Measurements from ENCODE around the gene ZNF14. TPM values are rescaled to one million over a fixed set of nuclear protein-coding genes. Genes with fewer than 3 reads are reported as not detected.
"Not testable (repeated sequence)": the region's sequence is repeated elsewhere in the genome, so short reads cannot be mapped to it uniquely, and the experiment has no call there.

ZNF14 gene
- total and polyA plus RNA-seq, 2 of the 4 experiments (the other 2 are of a cell fraction) = 1.2 to 5.4 TPM

DNA sequence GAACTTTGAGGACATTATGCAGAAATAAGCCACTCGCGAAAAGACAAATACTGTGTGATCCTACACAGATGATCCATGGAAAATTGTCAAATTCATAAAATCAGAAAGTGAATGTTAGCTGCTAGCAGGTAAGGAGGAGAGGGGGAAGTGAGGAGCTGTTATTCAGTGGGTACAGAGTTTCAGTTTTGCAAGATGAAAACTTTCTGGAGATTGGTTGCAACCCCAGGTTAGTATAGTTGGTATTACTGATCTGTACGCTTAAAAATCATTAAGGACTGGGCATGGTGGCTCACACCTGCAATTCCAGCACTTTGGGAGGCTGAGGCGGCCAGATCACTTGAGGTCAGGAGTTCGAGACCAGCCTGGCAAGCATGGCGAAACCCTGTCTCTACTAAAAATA is 46.3 kb downstream of the ZNF14 start:
- Histone ChIP-seq H4K91ac (ENCODE audit: insufficient read depth, low read depth, low read length) (no peak overlapping the region), H3K4me2 (ENCODE audit: low read depth, low read length) (no peak overlapping the region), H2AK5ac (ENCODE audit: low read depth, low read length) (no peak overlapping the region), H2BK5ac (ENCODE audit: low read depth, low read length, poor library complexity, severe bottlenecking) (no peak overlapping the region), H3K27ac (ENCODE audit: insufficient read depth, low read length) (no peak overlapping the region), H3K14ac (replicated peaks; ENCODE audit: low read depth, low read length) (no peak overlapping the region), H2AK9ac (replicated peaks; ENCODE audit: low read depth, low read length, poor library complexity) (no peak overlapping the region), H3K4me3 (ENCODE audit: insufficient read depth, low read depth, low read length) (no peak overlapping the region), H4K8ac (ENCODE audit: low read depth in 2 of 2, low read length in 2 of 2) (no peak overlapping the region), H2BK20ac (ENCODE audit: low read depth, low read length) (no peak overlapping the region), H2BK15ac (ENCODE audit: low read depth, low read length) (no peak overlapping the region), H3K56ac (ENCODE audit: extremely low read depth, insufficient read depth, low read length) (no peak overlapping the region), H3K18ac (ENCODE audit: low read depth, low read length) (no peak overlapping the region), H2AFZ (replicated peaks; ENCODE audit: low read length, poor library complexity) (no peak overlapping the region), H3K79me1 (ENCODE audit: low read depth in 1 of 2, low read length in 2 of 2) (no peaks in the 10 kb centered on the region), H3K4ac (ENCODE audit: low read depth, low read length) (no peak overlapping the region), H3K23ac (ENCODE audit: low read depth, low read length) (no peak overlapping the region), H3K9me1 (ENCODE audit: insufficient read depth, low read length) (no peaks in the 10 kb centered on the region), H3K9ac (ENCODE audit: low read depth, low read length) (no peak overlapping the region), H4K5ac (ENCODE audit: low read depth, low read length) (no peak overlapping the region), H3K27me3 (ENCODE audit: control insufficient read depth, insufficient read depth, low read length) (no peaks in the 10 kb centered on the region), H3K4me1 (ENCODE audit: control insufficient read depth, insufficient read depth, low read length) (no peaks in the 10 kb centered on the region), H3K9me3 (ENCODE audit: control insufficient read depth, insufficient read depth, low read length) (peaks cover 15% of the 10 kb centered on the region), H4K20me1 (ENCODE audit: insufficient read depth, low read length) (no peaks in the 10 kb centered on the region), H2BK120ac (ENCODE audit: low read depth, low read length) (no peak overlapping the region), H3K36me3 (ENCODE audit: control insufficient read depth, insufficient read depth, low read length) (no peaks in the 10 kb centered on the region)
- TF ChIP-seq, protein P1, sequence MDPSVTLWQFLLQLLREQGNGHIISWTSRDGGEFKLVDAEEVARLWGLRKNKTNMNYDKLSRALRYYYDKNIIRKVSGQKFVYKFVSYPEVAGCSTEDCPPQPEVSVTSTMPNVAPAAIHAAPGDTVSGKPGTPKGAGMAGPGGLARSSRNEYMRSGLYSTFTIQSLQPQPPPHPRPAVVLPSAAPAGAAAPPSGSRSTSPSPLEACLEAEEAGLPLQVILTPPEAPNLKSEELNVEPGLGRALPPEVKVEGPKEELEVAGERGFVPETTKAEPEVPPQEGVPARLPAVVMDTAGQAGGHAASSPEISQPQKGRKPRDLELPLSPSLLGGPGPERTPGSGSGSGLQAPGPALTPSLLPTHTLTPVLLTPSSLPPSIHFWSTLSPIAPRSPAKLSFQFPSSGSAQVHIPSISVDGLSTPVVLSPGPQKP (IDR thresholded peaks at IDR 0.05; ENCODE audit: borderline replicate concordance, low read depth, low read length) = no peak
- TF ChIP-seq MXI1 (IDR thresholded peaks at IDR 0.05; ENCODE audit: borderline replicate concordance, low read depth, low read length) (no peak), CHD1 (IDR thresholded peaks at IDR 0.05; ENCODE audit: low read depth, low read length) (no peak), RAD21 (IDR thresholded peaks at IDR 0.05; ENCODE audit: low read length) (no peak), BHLHE40 (IDR thresholded peaks at IDR 0.05; ENCODE audit: low read depth, low read length) (no peak), MAFK (IDR thresholded peaks at IDR 0.05; ENCODE audit: low read depth, low read length) (no peak)
- TF ChIP-seq, protein P2, sequence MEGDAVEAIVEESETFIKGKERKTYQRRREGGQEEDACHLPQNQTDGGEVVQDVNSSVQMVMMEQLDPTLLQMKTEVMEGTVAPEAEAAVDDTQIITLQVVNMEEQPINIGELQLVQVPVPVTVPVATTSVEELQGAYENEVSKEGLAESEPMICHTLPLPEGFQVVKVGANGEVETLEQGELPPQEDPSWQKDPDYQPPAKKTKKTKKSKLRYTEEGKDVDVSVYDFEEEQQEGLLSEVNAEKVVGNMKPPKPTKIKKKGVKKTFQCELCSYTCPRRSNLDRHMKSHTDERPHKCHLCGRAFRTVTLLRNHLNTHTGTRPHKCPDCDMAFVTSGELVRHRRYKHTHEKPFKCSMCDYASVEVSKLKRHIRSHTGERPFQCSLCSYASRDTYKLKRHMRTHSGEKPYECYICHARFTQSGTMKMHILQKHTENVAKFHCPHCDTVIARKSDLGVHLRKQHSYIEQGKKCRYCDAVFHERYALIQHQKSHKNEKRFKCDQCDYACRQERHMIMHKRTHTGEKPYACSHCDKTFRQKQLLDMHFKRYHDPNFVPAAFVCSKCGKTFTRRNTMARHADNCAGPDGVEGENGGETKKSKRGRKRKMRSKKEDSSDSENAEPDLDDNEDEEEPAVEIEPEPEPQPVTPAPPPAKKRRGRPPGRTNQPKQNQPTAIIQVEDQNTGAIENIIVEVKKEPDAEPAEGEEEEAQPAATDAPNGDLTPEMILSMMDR (conservative IDR thresholded peaks at IDR 0.05; ENCODE audit: low read depth, low read length) = no peak
- DNase-seq (no peak), ATAC-seq (ENCODE audit: low read depth) (no peak)
- intact Hi-C loops (cut with micrococcal nuclease) = no loop called here
- whole genome bisulfite sequencing, 2 experiments (ENCODE audit: extremely low coverage in 2 of 2, insufficient read length in 1 of 2) = no CpG with 5 or more reads among the region's 6 CpGs
- ChIA-PET CTCF (no interaction called here), POLR2A (ENCODE audit: unreplicated experiment) (no interaction called here)
- in situ Hi-C loops (cut with MboI; ENCODE audit: low sequenced_read_pairs) = no loop called here
- no TSS peak for BruUV-seq (replicated peaks)
- dilution Hi-C loops (cut with HindIII; ENCODE audit: low sequenced_read_pairs, unreplicated experiment) = no loop called here

DNA sequence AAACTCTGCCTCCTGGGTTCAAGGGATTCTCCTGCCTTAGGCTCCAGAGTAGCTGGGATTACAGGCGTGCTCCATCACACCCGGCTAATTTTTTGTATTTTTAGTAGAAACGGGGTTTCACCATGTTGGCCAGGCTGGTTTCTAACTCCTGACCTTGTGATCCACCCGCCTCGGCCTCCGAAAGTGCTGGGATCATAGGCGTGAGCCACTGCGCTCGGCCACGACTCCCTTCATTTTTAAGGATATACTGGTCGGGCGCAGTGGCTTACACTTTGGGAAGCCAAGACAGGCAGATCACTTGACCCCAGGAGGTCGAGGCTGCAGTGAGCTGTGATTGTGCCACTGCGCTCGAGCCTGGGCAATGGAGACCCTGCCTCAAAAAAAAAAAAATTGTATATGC is 46.8 kb downstream of the ZNF14 start:
- WGBS, 2 experiments (ENCODE audit: extremely low coverage in 2 of 2, insufficient read length in 1 of 2) = 85% methylated on average over 4 of the region's 15 CpGs; no CpG with 5 or more reads in 1 of the 2 experiments
- H3K4me3 ChIP-seq (ENCODE audit: insufficient read depth, low read depth, low read length); H2BK20ac ChIP-seq (ENCODE audit: low read depth, low read length); H3K18ac ChIP-seq (ENCODE audit: low read depth, low read length); H4K91ac ChIP-seq (ENCODE audit: insufficient read depth, low read depth, low read length); in situ Hi-C loops (cut with MboI; ENCODE audit: low sequenced_read_pairs); H3K9ac ChIP-seq (ENCODE audit: low read depth, low read length); H3K14ac ChIP-seq (replicated peaks; ENCODE audit: low read depth, low read length); intact Hi-C loops (cut with micrococcal nuclease); H2BK120ac ChIP-seq (ENCODE audit: low read depth, low read length); H3K23ac ChIP-seq (ENCODE audit: low read depth, low read length); H2AK9ac ChIP-seq (replicated peaks; ENCODE audit: low read depth, low read length, poor library complexity); H3K36me3 ChIP-seq (ENCODE audit: control insufficient read depth, insufficient read depth, low read length); DNase-seq; H3K9me1 ChIP-seq (ENCODE audit: insufficient read depth, low read length); H2BK5ac ChIP-seq (ENCODE audit: low read depth, low read length, poor library complexity, severe bottlenecking); BruUV-seq (replicated peaks); POLR2A ChIA-PET (ENCODE audit: unreplicated experiment); H4K8ac ChIP-seq (ENCODE audit: low read depth in 2 of 2, low read length in 2 of 2); H3K4ac ChIP-seq (ENCODE audit: low read depth, low read length); H4K20me1 ChIP-seq (ENCODE audit: insufficient read depth, low read length); H3K56ac ChIP-seq (ENCODE audit: extremely low read depth, insufficient read depth, low read length); CTCF ChIA-PET; H2AFZ ChIP-seq (replicated peaks; ENCODE audit: low read length, poor library complexity); ATAC-seq (ENCODE audit: low read depth); H3K4me1 ChIP-seq (ENCODE audit: control insufficient read depth, insufficient read depth, low read length); dilution Hi-C loops (cut with HindIII; ENCODE audit: low sequenced_read_pairs, unreplicated experiment); H3K27me3 ChIP-seq (ENCODE audit: control insufficient read depth, insufficient read depth, low read length); H2BK15ac ChIP-seq (ENCODE audit: low read depth, low read length); H3K27ac ChIP-seq (ENCODE audit: insufficient read depth, low read length); H4K5ac ChIP-seq (ENCODE audit: low read depth, low read length); H3K4me2 ChIP-seq (ENCODE audit: low read depth, low read length); H2AK5ac ChIP-seq (ENCODE audit: low read depth, low read length); H3K79me1 ChIP-seq (ENCODE audit: low read depth in 1 of 2, low read length in 2 of 2): not testable (repeated sequence)
- H3K9me3 ChIP-seq (ENCODE audit: control insufficient read depth, insufficient read depth, low read length) = peaks cover 17% of the 10 kb centered on the region
